NCI-H1048 (cell line): ENCODE results near the gene BMP4.
"Not testable (repeated sequence)": the region's sequence is repeated elsewhere in the genome, so short reads cannot be mapped to it uniquely, and the experiment has no call there.

Experiments used
- DNase-seq: peaks from one replicate; lab custom pipeline; 2025; lab: John Stamatoyannopoulos, UW

Gene BMP4

GRCh38 chr14:53956427-53957201, at the start of gene BMP4:
Gene BMP4, minus strand, starts transcription at chr14:53956825. Its CDS starts 4,603 bp downstream, at chr14:53952222.
- DNase-seq, result no peak

GRCh38 chr14:54003064-54003463, 46.4 kb upstream of the BMP4 start:
- DNase-seq, result no peak

GRCh38 chr14:54002653-54003052, 46.0 kb upstream of the BMP4 start:
- no peak for DNase-seq

- DNase-seq, result no peak
Measured at GRCh38 chr14:54001189-54001878, 44.7 kb upstream of the BMP4 start.

- DNase-seq, result no peak
Measured at GRCh38 chr14:54000341-54000811, 43.8 kb upstream of the BMP4 start.

- no peak for DNase-seq
Measured at GRCh38 chr14:53999061-53999488, 42.5 kb upstream of the BMP4 start.

GRCh38 chr14:53996041-53996440, 39.4 kb upstream of the BMP4 start:
- no peak for DNase-seq

- DNase-seq, result no peak
Measured at GRCh38 chr14:53993920-53994607, 37.4 kb upstream of the BMP4 start.

- DNase-seq, result no peak
Measured at GRCh38 chr14:53990978-53991377, 34.4 kb upstream of the BMP4 start.

GRCh38 chr14:53986718-53987117, 30.1 kb upstream of the BMP4 start:
- DNase-seq, result not testable (repeated sequence)

- not testable (repeated sequence) for DNase-seq
Measured at GRCh38 chr14:53984958-53985357, 28.3 kb upstream of the BMP4 start.

- DNase-seq, result no peak
Measured at GRCh38 chr14:53983112-53983511, 26.5 kb upstream of the BMP4 start.

GRCh38 chr14:53982546-53982945, 25.9 kb upstream of the BMP4 start:
- DNase-seq, result no peak

- DNase-seq, result no peak
Measured at GRCh38 chr14:53979747-53980642, 23.4 kb upstream of the BMP4 start.

- no peak for DNase-seq
Measured at GRCh38 chr14:53979113-53979681, 22.6 kb upstream of the BMP4 start.

GRCh38 chr14:53978194-53978593, 21.6 kb upstream of the BMP4 start:
- DNase-seq, result no peak

GRCh38 chr14:53975444-53975843, 18.8 kb upstream of the BMP4 start:
- no peak for DNase-seq

GRCh38 chr14:53971521-53971920, 14.9 kb upstream of the BMP4 start:
- DNase-seq, result no peak

- no peak for DNase-seq
Measured at GRCh38 chr14:53969326-53969725, 12.7 kb upstream of the BMP4 start.

- no peak for DNase-seq
Measured at GRCh38 chr14:53968726-53969125, 12.1 kb upstream of the BMP4 start.

- no peak for DNase-seq
Measured at GRCh38 chr14:53967606-53968005, 11.0 kb upstream of the BMP4 start.
